ENCODE data around the gene CNN3. TPM values are rescaled to one million over a fixed set of nuclear protein-coding genes. Genes with fewer than 3 reads are reported as not detected.

The CNN3 gene
- total and polyA plus RNA-seq, 2 donors (not counting 1 experiment from before 2014, with no cell fraction given), result 2.3 to 17.2 TPM

DNA sequence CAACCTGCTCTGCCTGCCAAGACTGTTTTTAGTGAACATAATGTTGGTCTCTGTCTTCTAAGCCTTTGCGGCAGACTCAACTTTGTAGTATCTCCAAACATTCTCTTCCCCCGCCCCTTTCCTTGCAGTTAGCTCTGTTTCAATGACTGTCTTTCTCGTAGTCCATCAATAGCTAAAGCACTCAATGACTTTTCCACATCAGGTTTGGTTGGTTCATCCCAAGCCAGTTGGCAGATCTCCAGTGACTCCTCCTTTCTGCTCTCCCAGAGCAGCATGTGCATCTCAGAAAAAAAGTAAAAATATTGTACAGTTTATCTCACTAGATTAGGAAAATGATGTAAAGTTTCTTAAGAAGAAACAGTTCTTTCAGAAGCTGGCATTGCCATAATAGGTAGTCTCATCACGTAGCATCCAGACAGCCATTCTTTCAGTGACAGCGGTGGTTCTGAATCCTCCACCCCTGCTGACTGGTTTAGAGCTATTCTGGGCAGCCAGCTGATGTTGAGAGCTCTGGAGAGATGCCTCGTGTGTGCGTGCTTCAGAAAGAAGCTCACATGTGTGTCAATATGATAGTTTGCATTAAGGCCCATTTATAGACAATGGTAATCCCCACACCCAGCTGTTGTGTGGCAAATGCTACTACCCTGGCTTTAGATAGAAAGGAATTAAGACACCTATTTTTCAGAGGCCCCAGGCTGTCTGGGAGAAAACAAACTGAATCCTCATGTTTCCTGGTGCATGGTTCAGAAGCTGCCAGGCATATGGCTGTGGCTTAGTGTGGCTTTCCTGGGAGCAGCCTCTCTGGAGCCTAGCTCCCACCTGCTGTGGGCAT is 53.2 kb downstream of the CNN3 start:
- Mint-ChIP-seq H3K27ac (no peak overlapping the region), H3K9me3 (ENCODE audit: insufficient read depth) (no peaks in the 10 kb centered on the region), H3K4me1 (no peaks in the 10 kb centered on the region), H3K4me3 (no peak overlapping the region), H3K27me3 (peaks cover 29% of the 10 kb centered on the region)
- no peaks in the 10 kb centered on the region for H4K20me1 ChIP-seq (ENCODE audit: control insufficient read depth, insufficient read depth, low read length, poor library complexity, severe bottlenecking)
- no peak overlapping the region for H3K27ac ChIP-seq (ENCODE audit: low read length in 2 of 2)
- H3K4me2 ChIP-seq (replicated peaks; ENCODE audit: low read depth, low read length, poor library complexity, severe bottlenecking), result no peak overlapping the region
- H3K9me3 ChIP-seq (ENCODE audit: control extremely low read depth in 1 of 3, control insufficient read depth in 2 of 3, insufficient read depth in 1 of 3, low read length in 2 of 3), result no peaks in the 10 kb centered on the region
- H3K9ac ChIP-seq (ENCODE audit: low read length), result no peak overlapping the region
- H3K4me3 ChIP-seq (ENCODE audit: control extremely low read depth in 1 of 5, extremely low read depth in 1 of 5, insufficient read depth in 1 of 5, low read depth in 2 of 5, low read length in 4 of 5), result no peak overlapping the region
- 87% methylated on average over 4 of the region's 7 CpGs for WGBS (ENCODE audit: insufficient coverage)
- intact Hi-C loops (cut with micrococcal nuclease), result no loop called here
- no peaks in the 10 kb centered on the region for H3K36me3 ChIP-seq (replicated peaks in 1 of 2; ENCODE audit: control extremely low read depth in 1 of 2, control insufficient read depth in 1 of 2, extremely low read depth in 1 of 2, insufficient read depth in 2 of 2, low read length in 1 of 2)
- H3K27me3 ChIP-seq (replicated peaks in 1 of 4; ENCODE audit: control extremely low read depth in 1 of 4, control insufficient read depth in 3 of 4, insufficient read depth in 4 of 4, low read length in 3 of 4), result peaks cover 0 to 9% (median 7%) of the 10 kb centered on the region in 4 experiments
- no peak for TF ChIP-seq EZH2 (IDR thresholded peaks at IDR 0.05; ENCODE audit: borderline replicate concordance, insufficient read depth, low read depth, low read length, poor library complexity, severe bottlenecking)
- H2AFZ ChIP-seq (ENCODE audit: insufficient read depth, low read depth, low read length, poor library complexity, severe bottlenecking), result no peak overlapping the region
- ChIA-PET CTCF (interaction anchor here (3.3 kb wide), 1 partner anchor 19 kb away, joined by 22 read pairs; no protein-coding TSS in a partner anchor), POLR2A (interaction anchor here (0.5 kb wide), 1 partner anchor 158 kb away, joined by 3 read pairs; no protein-coding TSS in a partner anchor)
- no peaks in the 10 kb centered on the region for H3K79me2 ChIP-seq (ENCODE audit: control insufficient read depth, insufficient read depth, low read length)
- no peaks in the 10 kb centered on the region for H3K4me1 ChIP-seq (ENCODE audit: control insufficient read depth in 2 of 2, insufficient read depth in 2 of 2, low read length in 2 of 2)
- no peak for DNase-seq
- no peak for ATAC-seq (ENCODE audit: low read depth)

DNA sequence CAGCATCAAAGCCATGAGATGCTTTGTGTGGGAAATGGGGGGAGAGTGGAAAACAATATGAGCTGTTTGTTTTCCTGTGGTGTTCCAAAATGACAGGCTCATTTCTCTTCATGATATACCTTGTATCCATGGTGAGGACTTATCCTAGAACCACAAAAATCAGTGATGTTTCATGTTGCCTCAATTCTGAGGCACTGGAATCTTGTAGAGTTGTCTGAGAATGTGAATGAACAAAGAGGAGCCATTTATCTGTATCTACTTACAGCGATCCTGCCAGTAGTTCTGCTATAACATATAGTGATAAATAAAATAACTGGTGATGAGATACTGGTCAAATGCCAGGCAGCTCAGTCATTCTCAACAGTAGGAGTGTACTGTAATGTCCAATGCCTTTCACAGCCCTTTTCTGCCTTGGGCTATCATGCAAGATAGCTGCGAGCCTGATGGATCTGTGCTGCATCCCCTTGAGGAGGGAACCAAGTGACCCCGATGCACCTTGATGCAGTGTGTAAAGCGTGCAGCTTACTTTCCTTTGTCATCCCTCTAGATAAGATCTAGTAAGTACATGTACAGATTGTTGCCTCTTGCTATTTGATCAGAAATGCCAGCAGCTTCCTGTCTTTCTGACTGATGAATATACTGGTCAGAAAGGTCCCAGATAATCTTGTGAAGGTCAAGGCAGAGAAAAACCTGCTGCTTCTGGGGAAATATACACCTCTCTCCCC is 54.0 kb downstream of the CNN3 start:
- no peak overlapping the region for H3K27ac Mint-ChIP-seq
- Histone ChIP-seq H2AFZ (ENCODE audit: insufficient read depth, low read depth, low read length, poor library complexity, severe bottlenecking) (no peak overlapping the region), H3K79me2 (ENCODE audit: control insufficient read depth, insufficient read depth, low read length) (no peaks in the 10 kb centered on the region), H3K27me3 (replicated peaks in 1 of 4; ENCODE audit: control extremely low read depth in 1 of 4, control insufficient read depth in 3 of 4, insufficient read depth in 4 of 4, low read length in 3 of 4) (peaks cover 0 to 9% (median 7%) of the 10 kb centered on the region in 4 experiments), H3K4me3 (ENCODE audit: control extremely low read depth in 1 of 5, extremely low read depth in 1 of 5, insufficient read depth in 1 of 5, low read depth in 2 of 5, low read length in 4 of 5) (no peak overlapping the region), H3K4me1 (ENCODE audit: control insufficient read depth in 2 of 2, insufficient read depth in 2 of 2, low read length in 2 of 2) (no peaks in the 10 kb centered on the region), H3K36me3 (replicated peaks in 1 of 2; ENCODE audit: control extremely low read depth in 1 of 2, control insufficient read depth in 1 of 2, extremely low read depth in 1 of 2, insufficient read depth in 2 of 2, low read length in 1 of 2) (no peaks in the 10 kb centered on the region), H4K20me1 (ENCODE audit: control insufficient read depth, insufficient read depth, low read length, poor library complexity, severe bottlenecking) (no peaks in the 10 kb centered on the region), H3K9ac (ENCODE audit: low read length) (no peak overlapping the region), H3K4me2 (replicated peaks; ENCODE audit: low read depth, low read length, poor library complexity, severe bottlenecking) (no peak overlapping the region), H3K9me3 (ENCODE audit: control extremely low read depth in 1 of 3, control insufficient read depth in 2 of 3, insufficient read depth in 1 of 3, low read length in 2 of 3) (no peaks in the 10 kb centered on the region), H3K27ac (ENCODE audit: low read length in 2 of 2) (no peak overlapping the region)
- peaks cover 25% of the 10 kb centered on the region for H3K27me3 Mint-ChIP-seq
- ATAC-seq (ENCODE audit: low read depth) (no peak), DNase-seq (no peak)
- ChIA-PET POLR2A (no interaction called here), CTCF (interaction anchor here (0.7 to 3.3 kb wide), 2 partner anchors 18 to 170 kb away, joined by 5 to 22 read pairs; no protein-coding TSS in a partner anchor)
- intact Hi-C loops (cut with micrococcal nuclease), result no loop called here
- TF ChIP-seq CTCF (IDR thresholded peaks at IDR 0.05) (no peak), EZH2 (IDR thresholded peaks at IDR 0.05; ENCODE audit: borderline replicate concordance, insufficient read depth, low read depth, low read length, poor library complexity, severe bottlenecking) (no peak)
- no peaks in the 10 kb centered on the region for H3K4me1 Mint-ChIP-seq
- no peak overlapping the region for H3K4me3 Mint-ChIP-seq
- WGBS (ENCODE audit: insufficient coverage), result 100% methylated on average over 1 of the region's 4 CpGs
- no peaks in the 10 kb centered on the region for H3K9me3 Mint-ChIP-seq (ENCODE audit: insufficient read depth)

Measured in B cell (primary cell).